Vagina (tissue), 2 donors: ENCODE measurements around the gene SLC25A18. TPM values are rescaled to one million over a fixed set of nuclear protein-coding genes. Genes with fewer than 3 reads are reported as not detected.

Source experiments
- DNase-seq, 2 donors: peaks; one replicate each; pipeline ENCODE4 v3.0.0-alpha.2; 2017; ENCODE audit errors: extremely low spot score in 2 of 2
- H3K27ac ChIP-seq: fragments of 200-600 bp; sonication (generic); one replicate; pipeline ENCODE4 v1.5.1; 2019
- H3K27me3 ChIP-seq: fragments of 200-600 bp; sonication (generic); one replicate; pipeline ENCODE4 v1.5.1; 2019
- H3K36me3 ChIP-seq, 2 donors: fragments of 200-600 bp; sonication (generic); one replicate each; pipeline ENCODE4 v1.5.1; 2017 to 2019
- H3K4me1 ChIP-seq: fragments of 200-600 bp; sonication (generic); one replicate; pipeline ENCODE4 v1.5.1; 2019
- H3K4me3 ChIP-seq, 2 donors: fragments of 200-600 bp; sonication (generic); 1 replicate in 1 of 2; 2 replicates in 1 of 2; pipeline ENCODE4 v1.5.1; 2016 to 2019
- H3K9me3 ChIP-seq: fragments of 200-600 bp; sonication (generic); one replicate; pipeline ENCODE4 v1.5.1; 2019
- POLR2A ChIP-seq, 2 donors: fragments of 450-650 bp; IDR thresholded peaks; one replicate each; pipeline ENCODE4 v1.6.1; 2017; ENCODE audit warnings: antibody characterized with exemption in 2 of 2, mild to moderate bottlenecking in 2 of 2, moderate library complexity in 2 of 2
- POLR2AphosphoS5 ChIP-seq, 2 donors: sonication (generic); formaldehyde crosslinking; IDR thresholded peaks; one replicate each; pipeline ENCODE4 v1.9.0; 2017; ENCODE audit warnings: antibody characterized with exemption in 2 of 2, mild to moderate bottlenecking in 2 of 2, low read depth in 1 of 2; ENCODE audit not compliant: insufficient read depth in 1 of 2
- intact Hi-C: fragments of 100-400 bp; cut with DNase I; formaldehyde crosslinking; loops from one replicate; pipeline ENCODE4 v1.15.1; 2023
- total RNA-seq: library from RNA; depleted of rRNA; stranded (reverse); fragments of >200 nt; gene quantifications from one replicate; pipeline ENCODE4 v1.2.3, GENCODE V29; 2016
- TF ChIP-seq, protein P1 (sequence below), 3 experiments: fragments of 450-650 bp in 2 of 3; fragments of 200-600 bp in 1 of 3; sonication (generic) in 1 of 3; IDR thresholded peaks; one replicate each; pipeline ENCODE4 v1.5.1; 2017 to 2019; ENCODE audit warnings: antibody characterized with exemption in 3 of 3, mild to moderate bottlenecking in 2 of 3, moderate library complexity in 2 of 3

The SLC25A18 gene
- total RNA-seq, 1 donor from 2014 or later, result 5.9 TPM

- Histone ChIP-seq H3K36me3 (peaks cover 0 to 68% of the 10 kb centered on the region in 2 donors), H3K27ac (no peak overlapping the region)
- DNase-seq, result no peak
These were observed 35.0 kb downstream of the SLC25A18 start for GRCh38 chr22:17598318-17598717.

GRCh38 chr22:17601031-17601430 lies 37.7 kb downstream of the SLC25A18 start:
- intact Hi-C loops, result no loop called here
- no peaks in the 10 kb centered on the region for H3K27me3 ChIP-seq
- TF ChIP-seq, protein P1, sequence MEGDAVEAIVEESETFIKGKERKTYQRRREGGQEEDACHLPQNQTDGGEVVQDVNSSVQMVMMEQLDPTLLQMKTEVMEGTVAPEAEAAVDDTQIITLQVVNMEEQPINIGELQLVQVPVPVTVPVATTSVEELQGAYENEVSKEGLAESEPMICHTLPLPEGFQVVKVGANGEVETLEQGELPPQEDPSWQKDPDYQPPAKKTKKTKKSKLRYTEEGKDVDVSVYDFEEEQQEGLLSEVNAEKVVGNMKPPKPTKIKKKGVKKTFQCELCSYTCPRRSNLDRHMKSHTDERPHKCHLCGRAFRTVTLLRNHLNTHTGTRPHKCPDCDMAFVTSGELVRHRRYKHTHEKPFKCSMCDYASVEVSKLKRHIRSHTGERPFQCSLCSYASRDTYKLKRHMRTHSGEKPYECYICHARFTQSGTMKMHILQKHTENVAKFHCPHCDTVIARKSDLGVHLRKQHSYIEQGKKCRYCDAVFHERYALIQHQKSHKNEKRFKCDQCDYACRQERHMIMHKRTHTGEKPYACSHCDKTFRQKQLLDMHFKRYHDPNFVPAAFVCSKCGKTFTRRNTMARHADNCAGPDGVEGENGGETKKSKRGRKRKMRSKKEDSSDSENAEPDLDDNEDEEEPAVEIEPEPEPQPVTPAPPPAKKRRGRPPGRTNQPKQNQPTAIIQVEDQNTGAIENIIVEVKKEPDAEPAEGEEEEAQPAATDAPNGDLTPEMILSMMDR (IDR thresholded peaks at IDR 0.05), result no peak
- TF ChIP-seq POLR2AphosphoS5 (IDR thresholded peaks at IDR 0.05; ENCODE audit: insufficient read depth in 1 of 2, low read depth in 1 of 2) (no peak), POLR2A (IDR thresholded peaks at IDR 0.05) (no peak)
- H3K27ac ChIP-seq, result no peak overlapping the region
- H3K9me3 ChIP-seq, result no peaks in the 10 kb centered on the region
- DNase-seq, result no peak
- H3K36me3 ChIP-seq, result peaks cover 0 to 41% of the 10 kb centered on the region in 2 donors
- H3K4me1 ChIP-seq, result peaks cover 8% of the 10 kb centered on the region
- no peak overlapping the region for H3K4me3 ChIP-seq

More at GRCh38 chr22:17598318-17598717, 35.0 kb downstream of the SLC25A18 start:
- intact Hi-C loops, result no loop called here
- Histone ChIP-seq H3K4me1 (peaks cover 8% of the 10 kb centered on the region), H3K27me3 (no peaks in the 10 kb centered on the region), H3K9me3 (no peaks in the 10 kb centered on the region), H3K4me3 (no peak overlapping the region)
- TF ChIP-seq, protein P1 (IDR thresholded peaks at IDR 0.05), result no peak
- TF ChIP-seq POLR2A (IDR thresholded peaks at IDR 0.05), result no peak
- no peak for TF ChIP-seq POLR2AphosphoS5 (IDR thresholded peaks at IDR 0.05; ENCODE audit: insufficient read depth in 1 of 2, low read depth in 1 of 2)

- no peaks in the 10 kb centered on the region for H3K9me3 ChIP-seq
- H3K4me3 ChIP-seq, result no peak overlapping the region
- H3K4me1 ChIP-seq, result peaks cover 8% of the 10 kb centered on the region
- DNase-seq, result no peak
- TF ChIP-seq, protein P1 (IDR thresholded peaks at IDR 0.05), result no peak
- TF ChIP-seq POLR2AphosphoS5 (IDR thresholded peaks at IDR 0.05; ENCODE audit: insufficient read depth in 1 of 2, low read depth in 1 of 2), result no peak
- no peak for TF ChIP-seq POLR2A (IDR thresholded peaks at IDR 0.05)
- peaks cover 0 to 24% of the 10 kb centered on the region in 2 donors for H3K36me3 ChIP-seq
- H3K27ac ChIP-seq, result no peak overlapping the region
- H3K27me3 ChIP-seq, result no peaks in the 10 kb centered on the region
- intact Hi-C loops, result no loop called here
These were observed 40.4 kb downstream of the SLC25A18 start for GRCh38 chr22:17603668-17604067.

- peaks cover 0 to 21% of the 10 kb centered on the region in 2 donors for H3K36me3 ChIP-seq
- H3K4me3 ChIP-seq, result no peak overlapping the region
- no peak overlapping the region for H3K27ac ChIP-seq
- H3K4me1 ChIP-seq, result peaks cover 5% of the 10 kb centered on the region
- intact Hi-C loops, result no loop called here
- no peak for DNase-seq
- H3K9me3 ChIP-seq, result no peaks in the 10 kb centered on the region
- TF ChIP-seq POLR2A (IDR thresholded peaks at IDR 0.05) (no peak), POLR2AphosphoS5 (IDR thresholded peaks at IDR 0.05; ENCODE audit: insufficient read depth in 1 of 2, low read depth in 1 of 2) (no peak)
- TF ChIP-seq, protein P1 (IDR thresholded peaks at IDR 0.05), result no peak
- H3K27me3 ChIP-seq, result no peaks in the 10 kb centered on the region
These were observed 43.2 kb downstream of the SLC25A18 start for GRCh38 chr22:17606496-17606895.

DNA sequence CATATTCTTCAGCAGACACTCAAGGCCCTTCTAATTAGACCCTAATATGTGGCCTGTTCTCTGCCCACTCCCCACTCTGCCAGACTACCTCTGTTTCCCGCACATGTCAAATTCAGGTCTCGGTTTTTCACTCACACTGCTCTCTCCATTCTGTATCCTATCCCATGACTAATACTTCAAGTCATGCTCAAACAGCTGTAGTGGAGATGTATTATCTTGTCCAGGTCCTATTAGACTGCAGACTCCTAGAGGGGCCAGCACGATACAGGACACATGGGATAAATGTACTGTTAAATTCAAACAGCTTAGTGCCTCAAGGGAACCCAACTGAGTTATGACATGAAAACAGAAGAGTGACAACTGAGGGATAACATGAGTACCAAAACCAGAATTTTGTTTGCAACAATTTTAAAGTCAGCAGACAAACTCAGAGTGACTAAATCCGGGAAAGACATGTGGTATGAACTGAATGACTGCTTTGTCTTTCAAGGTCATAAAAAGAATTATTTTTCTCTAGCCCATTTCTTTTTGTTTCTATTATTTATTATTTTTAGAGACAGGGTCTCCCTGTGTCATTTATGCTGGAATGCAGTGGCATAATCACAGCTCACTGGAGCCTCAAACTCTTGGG lies 44.7 kb downstream of the SLC25A18 start:
- Histone ChIP-seq H3K9me3 (no peaks in the 10 kb centered on the region), H3K36me3 (peaks cover 5 to 36% of the 10 kb centered on the region in 2 donors), H3K27ac (no peak overlapping the region), H3K4me3 (no peak overlapping the region), H3K27me3 (no peaks in the 10 kb centered on the region), H3K4me1 (no peaks in the 10 kb centered on the region)
- TF ChIP-seq POLR2A (IDR thresholded peaks at IDR 0.05) (no peak), POLR2AphosphoS5 (IDR thresholded peaks at IDR 0.05; ENCODE audit: insufficient read depth in 1 of 2, low read depth in 1 of 2) (no peak)
- TF ChIP-seq, protein P1 (IDR thresholded peaks at IDR 0.05), result no peak
- intact Hi-C loops, result no loop called here
- no peak for DNase-seq
